Ovary (tissue), 3 donors: Measurements from ENCODE around the gene KCTD19.

Experiments
- CTCF ChIP-seq, 3 donors: fragments of 450-650 bp in 2 of 3; fragments of 200-600 bp in 1 of 3; IDR thresholded peaks; one replicate each; pipeline versions ENCODE4 v1.5.1 to v1.8.0; 2016 to 2022; ENCODE audit warnings: antibody characterized with exemption in 3 of 3, mild to moderate bottlenecking in 1 of 3
- POLR2A ChIP-seq: fragments of 450-650 bp; IDR thresholded peaks from one replicate; pipeline ENCODE4 v1.6.1; 2017; ENCODE audit warnings: antibody characterized with exemption, mild to moderate bottlenecking, moderate library complexity
- donor health status: DM: no; HTN: no; CAD: no.

- no peak for TF ChIP-seq POLR2A
- TF ChIP-seq CTCF (IDR thresholded peaks at IDR 0.05): no peak
Measured at GRCh38 chr16:67249178-67250044, 77.1 kb downstream of the KCTD19 start.
